AG10803 (cell line): ENCODE measurements around the gene RPL38.
"Not testable (repeated sequence)": the region's sequence is repeated elsewhere in the genome, so short reads cannot be mapped to it uniquely, and the experiment has no call there.

ENCODE experiments used
- DNase-seq: peaks from one replicate; pipeline ENCODE4 v3.0.0; 2010; ENCODE audit warnings: low read depth
- H3K4me3 ChIP-seq: 2 replicates; pipeline ENCODE4 v1.5.1; 2011; ENCODE audit warnings: mild to moderate bottlenecking, low read length, control low read depth
- CTCF ChIP-seq: conservative IDR thresholded peaks from 2 replicates; pipeline ENCODE4 v1.5.1; 2011; ENCODE audit warnings: mild to moderate bottlenecking, low read length, control low read depth, inconsistent platforms

Gene RPL38

GRCh38 chr17:74182041-74182723 lies 21.3 kb upstream of the RPL38 start:
- no peak for TF ChIP-seq CTCF
- no peak for DNase-seq
- H3K4me3 ChIP-seq, result no peak overlapping the region

GRCh38 chr17:74183411-74183810 lies 20.1 kb upstream of the RPL38 start:
- DNase-seq, result no peak
- TF ChIP-seq CTCF, result no peak
- H3K4me3 ChIP-seq, result no peak overlapping the region

- no peak overlapping the region for H3K4me3 ChIP-seq
- no peak for DNase-seq
- no peak for TF ChIP-seq CTCF
Measured at GRCh38 chr17:74185571-74186185, 17.8 kb upstream of the RPL38 start.

- no peak for TF ChIP-seq CTCF
- no peak overlapping the region for H3K4me3 ChIP-seq
- DNase-seq, result no peak
Measured at GRCh38 chr17:74186498-74186897, 17.0 kb upstream of the RPL38 start.

- no peak for TF ChIP-seq CTCF
- no peak overlapping the region for H3K4me3 ChIP-seq
- DNase-seq, result no peak
Measured at GRCh38 chr17:74187761-74188160, 15.7 kb upstream of the RPL38 start.

- DNase-seq, H3K4me3 ChIP-seq: not testable (repeated sequence)
Measured at GRCh38 chr17:74188687-74189086, 14.8 kb upstream of the RPL38 start.

- no peak overlapping the region for H3K4me3 ChIP-seq
- DNase-seq, result peak; percentile 58
- TF ChIP-seq CTCF, result no peak
Measured at GRCh38 chr17:74190154-74190553, 13.3 kb upstream of the RPL38 start.
